Tibial nerve (tissue), 4 donors: ENCODE measurements around the gene AMIGO2.

Source experiments
- EP300 ChIP-seq, 2 donors: sonication (generic); formaldehyde crosslinking; IDR thresholded peaks; one replicate each; pipeline ENCODE4 v1.6.1; 2017; ENCODE audit warnings: antibody characterized with exemption in 2 of 2, mild to moderate bottlenecking in 1 of 2
- POLR2A ChIP-seq, 2 donors: fragments of 450-650 bp; IDR thresholded peaks; one replicate each; pipeline ENCODE4 v1.6.1; 2017; ENCODE audit warnings: antibody characterized with exemption in 2 of 2, mild to moderate bottlenecking in 2 of 2, moderate library complexity in 2 of 2
- TF ChIP-seq, protein P1 (sequence below), 5 experiments: fragments of 200-600 bp in 3 of 5; fragments of 450-650 bp in 2 of 5; sonication (generic) in 3 of 5; IDR thresholded peaks; one replicate each; pipeline ENCODE4 v1.5.1; 2016 to 2019; ENCODE audit warnings: antibody characterized with exemption in 5 of 5, mild to moderate bottlenecking in 3 of 5, moderate library complexity in 2 of 5

DNA sequence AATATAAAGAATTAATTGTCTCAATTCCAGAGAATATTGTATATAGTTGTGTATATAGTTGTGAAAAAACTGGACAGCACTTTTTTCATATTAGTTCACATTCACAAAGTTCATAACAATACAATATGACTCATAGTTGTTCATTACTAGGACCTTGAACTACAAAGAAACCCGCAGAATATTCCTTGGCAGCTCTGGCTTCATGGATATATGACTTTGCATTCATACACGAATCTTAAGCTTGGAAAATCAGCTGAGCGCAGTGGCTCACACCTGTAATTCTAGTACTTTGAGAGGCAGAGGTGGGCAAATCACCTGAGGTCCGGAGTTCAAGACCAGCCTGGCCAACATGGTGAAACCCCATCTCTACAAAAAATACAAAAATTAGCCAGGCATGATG lies 38.4 kb downstream of the AMIGO2 start:
- TF ChIP-seq, protein P1, sequence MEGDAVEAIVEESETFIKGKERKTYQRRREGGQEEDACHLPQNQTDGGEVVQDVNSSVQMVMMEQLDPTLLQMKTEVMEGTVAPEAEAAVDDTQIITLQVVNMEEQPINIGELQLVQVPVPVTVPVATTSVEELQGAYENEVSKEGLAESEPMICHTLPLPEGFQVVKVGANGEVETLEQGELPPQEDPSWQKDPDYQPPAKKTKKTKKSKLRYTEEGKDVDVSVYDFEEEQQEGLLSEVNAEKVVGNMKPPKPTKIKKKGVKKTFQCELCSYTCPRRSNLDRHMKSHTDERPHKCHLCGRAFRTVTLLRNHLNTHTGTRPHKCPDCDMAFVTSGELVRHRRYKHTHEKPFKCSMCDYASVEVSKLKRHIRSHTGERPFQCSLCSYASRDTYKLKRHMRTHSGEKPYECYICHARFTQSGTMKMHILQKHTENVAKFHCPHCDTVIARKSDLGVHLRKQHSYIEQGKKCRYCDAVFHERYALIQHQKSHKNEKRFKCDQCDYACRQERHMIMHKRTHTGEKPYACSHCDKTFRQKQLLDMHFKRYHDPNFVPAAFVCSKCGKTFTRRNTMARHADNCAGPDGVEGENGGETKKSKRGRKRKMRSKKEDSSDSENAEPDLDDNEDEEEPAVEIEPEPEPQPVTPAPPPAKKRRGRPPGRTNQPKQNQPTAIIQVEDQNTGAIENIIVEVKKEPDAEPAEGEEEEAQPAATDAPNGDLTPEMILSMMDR (IDR thresholded peaks at IDR 0.05): no peak
- TF ChIP-seq POLR2A (IDR thresholded peaks at IDR 0.05) (no peak), EP300 (IDR thresholded peaks at IDR 0.05) (no peak)
